Ovary (tissue), 9 donors: ENCODE data around the gene FAM163B. TPM values are rescaled to one million over a fixed set of nuclear protein-coding genes. Genes with fewer than 3 reads are reported as not detected.

Experiments used
- DNase-seq, 5 donors: peaks; one replicate each; pipeline ENCODE4 v3.0.0-alpha.2; 2019 to 2020
- H3K27ac ChIP-seq, 2 donors: fragments of 200-600 bp; one replicate each; pipeline versions ENCODE4 v1.5.1 to v1.8.0; 2019 to 2022
- H3K27me3 ChIP-seq: fragments of 200-600 bp; one replicate; pipeline ENCODE4 v1.8.0; 2022
- H3K36me3 ChIP-seq: fragments of 200-600 bp; sonication (generic); one replicate; pipeline ENCODE4 v1.5.1; 2019
- H3K4me1 ChIP-seq: one replicate; pipeline ENCODE4 v1.8.1; 2013; ENCODE audit warnings: mild to moderate bottlenecking, moderate library complexity; ENCODE audit not compliant: insufficient read depth
- H3K4me3 ChIP-seq: fragments of 200-600 bp; sonication (generic); one replicate; pipeline ENCODE4 v1.5.1; 2017
- H3K9me3 ChIP-seq, 2 donors: fragments of 200-600 bp in 1 of 2; sonication (generic) in 1 of 2; one replicate each; pipeline versions ENCODE4 v1.5.1 to v1.8.1; 2013 to 2019; ENCODE audit warnings: mild to moderate bottlenecking in 1 of 2, moderate library complexity in 1 of 2
- CTCF ChIP-seq, 3 donors: fragments of 450-650 bp in 2 of 3; fragments of 200-600 bp in 1 of 3; IDR thresholded peaks; one replicate each; pipeline versions ENCODE4 v1.5.1 to v1.8.0; 2016 to 2022; ENCODE audit warnings: antibody characterized with exemption in 3 of 3, mild to moderate bottlenecking in 1 of 3
- EP300 ChIP-seq: sonication (generic); formaldehyde crosslinking; IDR thresholded peaks from one replicate; pipeline ENCODE4 v1.6.1; 2017; ENCODE audit warnings: antibody characterized with exemption
- POLR2A ChIP-seq: fragments of 450-650 bp; IDR thresholded peaks from one replicate; pipeline ENCODE4 v1.6.1; 2017; ENCODE audit warnings: antibody characterized with exemption, mild to moderate bottlenecking, moderate library complexity
- WGBS, 3 donors: extraction: QIAGEN DNeasy Blood & Tissue Kit in 1 of 3; methylation state at CpG; one replicate each; pipeline versions ENCODE4 v1.1.5 to v1.1.7; 2013 to 2017; 5-methylcytosine and 5-hydroxymethylcytosine counted together
- intact Hi-C, 4 donors: fragments of 100-400 bp; cut with DNase I; formaldehyde crosslinking; loops; one replicate each; pipeline versions ENCODE4 v1.11.0 to v1.15.1; 2022 to 2023
- polyA plus RNA-seq, 2 donors: library from polyadenylated mRNA; stranded (reverse); fragments of 200-250 nt in 1 of 2; fragments of 350-450 nt in 1 of 2; fragmentation: Illumina TruSeq in 1 of 2; extraction: RNeasy Lipid Tissue Mini Kit (QIAGEN cat#74804) in 1 of 2; gene quantifications; one replicate each; pipeline ENCODE4 v1.2.3, GENCODE V29; 2013 to 2014
- total RNA-seq, 7 donors: library from RNA; depleted of rRNA in 2 of 7; stranded (reverse); fragments of >200 nt in 2 of 7; fragmentation: NEBNext Ultra II Directional in 3 of 7; extraction: Animal tissue kit (Norgen Biotek cat#: 25700) in 3 of 7; gene quantifications; one replicate each; pipeline versions ENCODE4 v1.1.0 to v1.2.4, GENCODE V29; 2016 to 2023
- donor health status: DM: no; HTN: no; CAD: no; lungs with moderate emphysema.
- donor health status: DM: no; HTN: no; CAD: no.
- donor health status: Bipolar disorder and iron deficiency.
- donor health status: DM: yes; HTN: yes; CAD: no.
- donor health status: DM: no; HTN: no; CAD: no.
- donor health status: DM: yes; HTN: yes; CAD: no.

The FAM163B gene
- total and polyA plus RNA-seq, 9 donors = 0.21 to 0.30 TPM; not detected in 7

GRCh38 chr9:133598978-133599377, 10.2 kb downstream of the FAM163B start:
- Histone ChIP-seq H3K9me3 (no peaks in the 10 kb centered on the region), H3K4me3 (no peak overlapping the region), H3K36me3 (no peaks in the 10 kb centered on the region), H3K27me3 (no peaks in the 10 kb centered on the region), H3K4me1 (no peaks in the 10 kb centered on the region), H3K27ac (no peak overlapping the region)
- no peak for TF ChIP-seq POLR2A
- TF ChIP-seq EP300 = no peak
- no peak for TF ChIP-seq CTCF (IDR thresholded peaks at IDR 0.05)
- intact Hi-C loops = no loop called here
- DNase-seq = no peak
- 72 to 84% (median 82%) methylated on average over 7 of the region's 7 CpGs for WGBS, 3 donors

- 73 to 83% (median 76%) methylated on average over 7 of the region's 7 CpGs for WGBS, 3 donors
- Histone ChIP-seq H3K4me3 (no peak overlapping the region), H3K4me1 (no peaks in the 10 kb centered on the region), H3K27ac (no peak overlapping the region), H3K9me3 (no peaks in the 10 kb centered on the region), H3K27me3 (no peaks in the 10 kb centered on the region), H3K36me3 (no peaks in the 10 kb centered on the region)
- no peak for DNase-seq
- no peak for TF ChIP-seq CTCF (IDR thresholded peaks at IDR 0.05)
- no peak for TF ChIP-seq EP300
- TF ChIP-seq POLR2A = no peak
- intact Hi-C loops = no loop called here
These were observed 11.8 kb downstream of the FAM163B start for GRCh38 chr9:133597316-133597957.

- DNase-seq = no peak
- no peaks in the 10 kb centered on the region for H3K9me3 ChIP-seq
- H3K4me3 ChIP-seq = no peak overlapping the region
These were observed 13.3 kb downstream of the FAM163B start for GRCh38 chr9:133595910-133596309.

GRCh38 chr9:133594310-133594709, 14.9 kb downstream of the FAM163B start:
- DNase-seq = no peak
- Histone ChIP-seq H3K9me3 (no peaks in the 10 kb centered on the region), H3K4me1 (no peaks in the 10 kb centered on the region), H3K27ac (no peak overlapping the region), H3K36me3 (no peaks in the 10 kb centered on the region), H3K27me3 (no peaks in the 10 kb centered on the region), H3K4me3 (no peak overlapping the region)
- intact Hi-C loops = no loop called here
- 89 to 97% (median 90%) methylated on average over 2 of the region's 2 CpGs for WGBS, 3 donors
- TF ChIP-seq EP300 (no peak), CTCF (IDR thresholded peaks at IDR 0.05) (no peak), POLR2A (no peak)

More at GRCh38 chr9:133595910-133596309, 13.3 kb downstream of the FAM163B start:
- H3K27me3 ChIP-seq = no peaks in the 10 kb centered on the region
- TF ChIP-seq POLR2A (no peak), EP300 (no peak), CTCF (IDR thresholded peaks at IDR 0.05) (no peak)
- 79 to 88% (median 84%) methylated on average over 8 of the region's 8 CpGs for WGBS, 3 donors
- intact Hi-C loops = no loop called here
- no peaks in the 10 kb centered on the region for H3K36me3 ChIP-seq
- no peaks in the 10 kb centered on the region for H3K4me1 ChIP-seq
- H3K27ac ChIP-seq = no peak overlapping the region
